ENCODE data around the gene LUC7L2. TPM values are rescaled to one million over a fixed set of nuclear protein-coding genes. Genes with fewer than 3 reads are reported as not detected.
"Not testable (repeated sequence)": the region's sequence is repeated elsewhere in the genome, so short reads cannot be mapped to it uniquely, and the experiment has no call there.

The LUC7L2 gene
- total RNA-seq (2014; rRNA removed; shearing (Covaris generic)): 49.6 and 56.2 TPM in 2 replicates
- 43.3 and 50.1 TPM in 2 replicates for polyA plus RNA-seq (2015; cell fraction: cytosol; rRNA removed)
- polyA plus RNA-seq (2015; cell fraction: nucleus; rRNA removed): 182 and 211 TPM in 2 replicates

- peak; percentile 99 for DNase-seq (ENCODE audit: low read depth, low spot score)
- in situ Hi-C loops (cut with HindIII; ENCODE audit: low pct_unique_long_range_greater_than_20kb, low sequenced_read_pairs): no loop called here
Measured at GRCh38 chr7:139359366-139360209, at the start of gene LUC7L2. TSS of gene LUC7L2 (plus strand) at chr7:139359894. CDS start at chr7:139360262, 368 bp downstream.

- in situ Hi-C loops (cut with HindIII; ENCODE audit: low pct_unique_long_range_greater_than_20kb, low sequenced_read_pairs): no loop called here
- DNase-seq (ENCODE audit: low read depth, low spot score): no peak
Measured at GRCh38 chr7:139317939-139318505, 41.7 kb upstream of the LUC7L2 start.

- DNase-seq (ENCODE audit: low read depth, low spot score): peak; percentile 65
Measured at GRCh38 chr7:139321071-139321745, 38.5 kb upstream of the LUC7L2 start.

GRCh38 chr7:139324709-139325108 is 35.0 kb upstream of the LUC7L2 start:
- in situ Hi-C loops (cut with HindIII; ENCODE audit: low pct_unique_long_range_greater_than_20kb, low sequenced_read_pairs); DNase-seq (ENCODE audit: low read depth, low spot score): not testable (repeated sequence)

More at GRCh38 chr7:139321071-139321745, 38.5 kb upstream of the LUC7L2 start:
- in situ Hi-C loops (cut with HindIII; ENCODE audit: low pct_unique_long_range_greater_than_20kb, low sequenced_read_pairs): no loop called here

- DNase-seq (ENCODE audit: low read depth, low spot score): no peak
- in situ Hi-C loops (cut with HindIII; ENCODE audit: low pct_unique_long_range_greater_than_20kb, low sequenced_read_pairs): no loop called here
Measured at GRCh38 chr7:139328375-139328774, 31.3 kb upstream of the LUC7L2 start.

GRCh38 chr7:139329119-139329518 is 30.6 kb upstream of the LUC7L2 start:
- no peak for DNase-seq (ENCODE audit: low read depth, low spot score)
- in situ Hi-C loops (cut with HindIII; ENCODE audit: low pct_unique_long_range_greater_than_20kb, low sequenced_read_pairs): no loop called here

GRCh38 chr7:139330333-139331030 is 29.2 kb upstream of the LUC7L2 start:
- in situ Hi-C loops (cut with HindIII; ENCODE audit: low pct_unique_long_range_greater_than_20kb, low sequenced_read_pairs): no loop called here
- DNase-seq (ENCODE audit: low read depth, low spot score): peak; percentile 45

- DNase-seq (ENCODE audit: low read depth, low spot score): no peak
- in situ Hi-C loops (cut with HindIII; ENCODE audit: low pct_unique_long_range_greater_than_20kb, low sequenced_read_pairs): no loop called here
Measured at GRCh38 chr7:139332697-139333359, 26.9 kb upstream of the LUC7L2 start.

GRCh38 chr7:139333443-139333842 is 26.3 kb upstream of the LUC7L2 start:
- DNase-seq (ENCODE audit: low read depth, low spot score); in situ Hi-C loops (cut with HindIII; ENCODE audit: low pct_unique_long_range_greater_than_20kb, low sequenced_read_pairs): not testable (repeated sequence)

GRCh38 chr7:139334399-139335150 is 25.1 kb upstream of the LUC7L2 start:
- no peak for DNase-seq (ENCODE audit: low read depth, low spot score)
- in situ Hi-C loops (cut with HindIII; ENCODE audit: low pct_unique_long_range_greater_than_20kb, low sequenced_read_pairs): no loop called here

GRCh38 chr7:139339025-139339424 is 20.7 kb upstream of the LUC7L2 start:
- in situ Hi-C loops (cut with HindIII; ENCODE audit: low pct_unique_long_range_greater_than_20kb, low sequenced_read_pairs): no loop called here
- no peak for DNase-seq (ENCODE audit: low read depth, low spot score)

GRCh38 chr7:139339698-139340036 is 20.0 kb upstream of the LUC7L2 start:
- in situ Hi-C loops (cut with HindIII; ENCODE audit: low pct_unique_long_range_greater_than_20kb, low sequenced_read_pairs): no loop called here
- no peak for DNase-seq (ENCODE audit: low read depth, low spot score)

GRCh38 chr7:139340037-139340807 is 19.5 kb upstream of the LUC7L2 start:
- in situ Hi-C loops (cut with HindIII; ENCODE audit: low pct_unique_long_range_greater_than_20kb, low sequenced_read_pairs): no loop called here
- DNase-seq (ENCODE audit: low read depth, low spot score): peak; percentile 99

GRCh38 chr7:139340808-139341057 is 19.0 kb upstream of the LUC7L2 start:
- in situ Hi-C loops (cut with HindIII; ENCODE audit: low pct_unique_long_range_greater_than_20kb, low sequenced_read_pairs): no loop called here
- no peak for DNase-seq (ENCODE audit: low read depth, low spot score)

- peak; percentile 96 for DNase-seq (ENCODE audit: low read depth, low spot score)
- in situ Hi-C loops (cut with HindIII; ENCODE audit: low pct_unique_long_range_greater_than_20kb, low sequenced_read_pairs): no loop called here
Measured at GRCh38 chr7:139341058-139341775, 18.5 kb upstream of the LUC7L2 start, which contains the start of gene FMC1. TSS of gene FMC1 (plus strand) at chr7:139341337. CDS start at chr7:139341385, 48 bp downstream.

Data from SK-MEL-5 (cell line).